Measurements from ENCODE around the gene CPPED1. TPM values are rescaled to one million over a fixed set of nuclear protein-coding genes. Genes with fewer than 3 reads are reported as not detected.

Gene CPPED1
- total and polyA plus RNA-seq, 2 donors (not counting 1 experiment from before 2014, with no cell fraction given) = 7.4 to 19.8 TPM

- DNase-seq (ENCODE audit: low read depth in 2 of 2) = no peak
- no peak for TF ChIP-seq EZH2 (IDR thresholded peaks at IDR 0.05; ENCODE audit: low read length, missing control alignments)
- no peak for TF ChIP-seq CTCF (conservative IDR thresholded peaks at IDR 0.05 in 1 of 2, IDR thresholded peaks at IDR 0.05 in 1 of 2; ENCODE audit: low read depth in 1 of 2, low read length in 2 of 2)
These were observed 4.8 kb downstream of the CPPED1 start for GRCh38 chr16:12798846-12799245.

GRCh38 chr16:12798171-12798570 lies 5.5 kb downstream of the CPPED1 start:
- H2AFZ ChIP-seq (ENCODE audit: low read length) = no peak overlapping the region
- H3K27ac ChIP-seq (ENCODE audit: insufficient read depth, low read length) = no peak overlapping the region
- TF ChIP-seq CTCF (conservative IDR thresholded peaks at IDR 0.05 in 1 of 2, IDR thresholded peaks at IDR 0.05 in 1 of 2; ENCODE audit: low read depth in 1 of 2, low read length in 2 of 2) (no peak), EZH2 (IDR thresholded peaks at IDR 0.05; ENCODE audit: low read length, missing control alignments) (no peak)
- H3K4me3 ChIP-seq (replicated peaks in 1 of 4; ENCODE audit: control extremely low read depth in 1 of 4, insufficient read depth in 1 of 4, low read depth in 3 of 4, low read length in 4 of 4) = no peak overlapping the region
- no peak overlapping the region for H3K9ac ChIP-seq (ENCODE audit: insufficient read depth, low read length)
- peaks cover 5% of the 10 kb centered on the region for H3K79me2 ChIP-seq (ENCODE audit: control insufficient read depth, insufficient read depth, low read length)
- H3K27me3 ChIP-seq (ENCODE audit: control insufficient read depth, insufficient read depth, low read length) = no peaks in the 10 kb centered on the region
- H3K9me3 ChIP-seq (ENCODE audit: control insufficient read depth, insufficient read depth, low read depth, low read length) = no peaks in the 10 kb centered on the region
- H3K36me3 ChIP-seq (ENCODE audit: control insufficient read depth, insufficient read depth, low read length) = no peaks in the 10 kb centered on the region
- no peaks in the 10 kb centered on the region for H4K20me1 ChIP-seq (ENCODE audit: control insufficient read depth, extremely low read depth, insufficient read depth, low read length)
- peaks cover 8% of the 10 kb centered on the region for H3K4me1 ChIP-seq (ENCODE audit: control insufficient read depth, extremely low read depth, insufficient read depth, low read length)
- no peak for DNase-seq (ENCODE audit: low read depth in 2 of 2)
- H3K4me2 ChIP-seq (ENCODE audit: extremely low read depth, insufficient read depth, low read length) = no peak overlapping the region

More at GRCh38 chr16:12798846-12799245, 4.8 kb downstream of the CPPED1 start:
- no peak overlapping the region for H3K27ac ChIP-seq (ENCODE audit: insufficient read depth, low read length)
- no peaks in the 10 kb centered on the region for H4K20me1 ChIP-seq (ENCODE audit: control insufficient read depth, extremely low read depth, insufficient read depth, low read length)
- H2AFZ ChIP-seq (ENCODE audit: low read length) = no peak overlapping the region
- no peak overlapping the region for H3K4me3 ChIP-seq (replicated peaks in 1 of 4; ENCODE audit: control extremely low read depth in 1 of 4, insufficient read depth in 1 of 4, low read depth in 3 of 4, low read length in 4 of 4)
- H3K4me2 ChIP-seq (ENCODE audit: extremely low read depth, insufficient read depth, low read length) = no peak overlapping the region
- H3K4me1 ChIP-seq (ENCODE audit: control insufficient read depth, extremely low read depth, insufficient read depth, low read length) = peaks cover 8% of the 10 kb centered on the region
- H3K9ac ChIP-seq (ENCODE audit: insufficient read depth, low read length) = no peak overlapping the region
- no peaks in the 10 kb centered on the region for H3K27me3 ChIP-seq (ENCODE audit: control insufficient read depth, insufficient read depth, low read length)
- no peaks in the 10 kb centered on the region for H3K36me3 ChIP-seq (ENCODE audit: control insufficient read depth, insufficient read depth, low read length)
- H3K79me2 ChIP-seq (ENCODE audit: control insufficient read depth, insufficient read depth, low read length) = peaks cover 6% of the 10 kb centered on the region
- no peaks in the 10 kb centered on the region for H3K9me3 ChIP-seq (ENCODE audit: control insufficient read depth, insufficient read depth, low read depth, low read length)

- DNase-seq (ENCODE audit: low read depth in 2 of 2) = peak in 1 of 2 donors; percentile 47
These were observed 7.2 kb downstream of the CPPED1 start for GRCh38 chr16:12796498-12796897.

More at GRCh38 chr16:12796498-12796897, 7.2 kb downstream of the CPPED1 start:
- H3K4me2 ChIP-seq (ENCODE audit: extremely low read depth, insufficient read depth, low read length) = no peak overlapping the region
- H3K27ac ChIP-seq (ENCODE audit: insufficient read depth, low read length) = no peak overlapping the region
- no peaks in the 10 kb centered on the region for H3K9me3 ChIP-seq (ENCODE audit: control insufficient read depth, insufficient read depth, low read depth, low read length)
- no peaks in the 10 kb centered on the region for H3K4me1 ChIP-seq (ENCODE audit: control insufficient read depth, extremely low read depth, insufficient read depth, low read length)
- no peaks in the 10 kb centered on the region for H4K20me1 ChIP-seq (ENCODE audit: control insufficient read depth, extremely low read depth, insufficient read depth, low read length)
- H2AFZ ChIP-seq (ENCODE audit: low read length) = no peak overlapping the region
- no peak overlapping the region for H3K9ac ChIP-seq (ENCODE audit: insufficient read depth, low read length)
- H3K36me3 ChIP-seq (ENCODE audit: control insufficient read depth, insufficient read depth, low read length) = no peaks in the 10 kb centered on the region
- H3K79me2 ChIP-seq (ENCODE audit: control insufficient read depth, insufficient read depth, low read length) = no peaks in the 10 kb centered on the region
- H3K27me3 ChIP-seq (ENCODE audit: control insufficient read depth, insufficient read depth, low read length) = no peaks in the 10 kb centered on the region
- H3K4me3 ChIP-seq (replicated peaks in 1 of 4; ENCODE audit: control extremely low read depth in 1 of 4, insufficient read depth in 1 of 4, low read depth in 3 of 4, low read length in 4 of 4) = no peak overlapping the region
- TF ChIP-seq CTCF (conservative IDR thresholded peaks at IDR 0.05 in 1 of 2, IDR thresholded peaks at IDR 0.05 in 1 of 2; ENCODE audit: low read depth in 1 of 2, low read length in 2 of 2) (no peak), EZH2 (IDR thresholded peaks at IDR 0.05; ENCODE audit: low read length, missing control alignments) (no peak)

All from fibroblast of lung (primary cell).